Measurements from ENCODE around the gene NACC2.

- TF ChIP-seq POLR2AphosphoS5 (IDR thresholded peaks at IDR 0.05) (no peak), POLR2A (IDR thresholded peaks at IDR 0.05) (no peak)
- TF ChIP-seq, protein P1, sequence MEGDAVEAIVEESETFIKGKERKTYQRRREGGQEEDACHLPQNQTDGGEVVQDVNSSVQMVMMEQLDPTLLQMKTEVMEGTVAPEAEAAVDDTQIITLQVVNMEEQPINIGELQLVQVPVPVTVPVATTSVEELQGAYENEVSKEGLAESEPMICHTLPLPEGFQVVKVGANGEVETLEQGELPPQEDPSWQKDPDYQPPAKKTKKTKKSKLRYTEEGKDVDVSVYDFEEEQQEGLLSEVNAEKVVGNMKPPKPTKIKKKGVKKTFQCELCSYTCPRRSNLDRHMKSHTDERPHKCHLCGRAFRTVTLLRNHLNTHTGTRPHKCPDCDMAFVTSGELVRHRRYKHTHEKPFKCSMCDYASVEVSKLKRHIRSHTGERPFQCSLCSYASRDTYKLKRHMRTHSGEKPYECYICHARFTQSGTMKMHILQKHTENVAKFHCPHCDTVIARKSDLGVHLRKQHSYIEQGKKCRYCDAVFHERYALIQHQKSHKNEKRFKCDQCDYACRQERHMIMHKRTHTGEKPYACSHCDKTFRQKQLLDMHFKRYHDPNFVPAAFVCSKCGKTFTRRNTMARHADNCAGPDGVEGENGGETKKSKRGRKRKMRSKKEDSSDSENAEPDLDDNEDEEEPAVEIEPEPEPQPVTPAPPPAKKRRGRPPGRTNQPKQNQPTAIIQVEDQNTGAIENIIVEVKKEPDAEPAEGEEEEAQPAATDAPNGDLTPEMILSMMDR (IDR thresholded peaks at IDR 0.05), result no peak
These were observed 105.9 kb downstream of the NACC2 start for GRCh38 chr9:135989157-135989556.

Data from gastroesophageal sphincter (tissue), 3 donors.